Cardiac fibroblast (primary cell): ENCODE measurements around the gene SRXN1.

Experiments used
- DNase-seq, 2 donors: peaks; one replicate each; pipeline versions ENCODE4 v3.0.0 to v3.0.0-alpha.2; 2010; ENCODE audit warnings: low read depth in 2 of 2
- H3K4me3 ChIP-seq, 2 donors: replicated peaks in 1 of 2; 1 replicate in 1 of 2; 2 replicates in 1 of 2; pipeline ENCODE4 v1.5.1; 2011; ENCODE audit warnings: low read depth in 2 of 2, low read length in 2 of 2, mild to moderate bottlenecking in 2 of 2, moderate library complexity in 1 of 2
- CTCF ChIP-seq: IDR thresholded peaks from one replicate; pipeline ENCODE4 v1.5.1; 2011; ENCODE audit warnings: low read depth, mild to moderate bottlenecking, low read length, inconsistent platforms

The SRXN1 gene

GRCh38 chr20:658731-659291 is 5.8 kb upstream of the SRXN1 start:
- no peak overlapping the region for H3K4me3 ChIP-seq
- no peak for DNase-seq
- TF ChIP-seq CTCF = no peak

- no peak overlapping the region for H3K4me3 ChIP-seq
- no peak for DNase-seq
- TF ChIP-seq CTCF = no peak
These were observed 5.2 kb upstream of the SRXN1 start for GRCh38 chr20:658202-658601.

- TF ChIP-seq CTCF = no peak
- no peak overlapping the region for H3K4me3 ChIP-seq
- DNase-seq = no peak
These were observed 3.0 kb upstream of the SRXN1 start for GRCh38 chr20:655726-656624.

- no peak overlapping the region for H3K4me3 ChIP-seq
- no peak for DNase-seq
- TF ChIP-seq CTCF = no peak
These were observed 1.4 kb upstream of the SRXN1 start for GRCh38 chr20:654417-654750.

DNA sequence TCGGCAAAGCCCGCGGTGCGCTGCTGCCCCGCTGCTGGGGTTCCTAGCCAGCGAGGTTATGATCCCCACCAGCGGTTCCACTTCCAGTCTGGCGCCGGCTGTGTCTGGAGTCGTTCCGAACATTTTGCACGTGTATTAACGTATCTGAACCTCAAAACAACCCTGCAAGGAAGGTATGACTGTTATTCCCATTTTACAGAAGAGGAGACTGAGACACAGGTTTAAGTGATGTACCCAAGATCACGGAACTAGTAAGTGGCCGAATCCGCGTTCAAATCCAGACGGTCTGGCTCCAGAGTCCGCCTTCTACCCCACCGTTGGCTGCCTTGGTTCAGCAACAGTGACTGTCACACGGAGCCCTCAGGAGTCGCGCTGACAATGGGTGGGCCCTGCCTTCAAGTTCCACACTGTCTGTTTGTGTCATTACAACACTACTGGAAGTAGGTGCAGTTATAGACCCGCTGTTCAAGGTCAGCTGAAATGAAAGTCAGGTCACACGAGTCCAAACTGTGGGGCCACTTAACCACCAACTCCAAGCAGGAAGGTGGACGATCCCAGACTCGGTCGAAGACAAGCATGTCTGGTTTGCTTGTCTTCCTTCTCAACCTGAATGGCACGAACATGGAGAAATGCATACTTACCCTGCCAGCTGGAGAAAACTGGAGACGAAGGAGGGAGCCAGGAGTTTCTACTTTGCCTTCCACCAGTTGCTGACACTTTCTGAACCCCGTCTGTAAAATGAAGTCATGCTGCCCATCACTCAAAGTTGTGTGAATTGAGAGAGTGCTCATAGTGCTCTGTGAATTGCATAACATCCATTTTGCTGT is 803 bp upstream of the SRXN1 start:
- no peak for TF ChIP-seq CTCF
- peak overlapping the region; percentile 50 to 97 for H3K4me3 ChIP-seq
- no peak for DNase-seq

DNA sequence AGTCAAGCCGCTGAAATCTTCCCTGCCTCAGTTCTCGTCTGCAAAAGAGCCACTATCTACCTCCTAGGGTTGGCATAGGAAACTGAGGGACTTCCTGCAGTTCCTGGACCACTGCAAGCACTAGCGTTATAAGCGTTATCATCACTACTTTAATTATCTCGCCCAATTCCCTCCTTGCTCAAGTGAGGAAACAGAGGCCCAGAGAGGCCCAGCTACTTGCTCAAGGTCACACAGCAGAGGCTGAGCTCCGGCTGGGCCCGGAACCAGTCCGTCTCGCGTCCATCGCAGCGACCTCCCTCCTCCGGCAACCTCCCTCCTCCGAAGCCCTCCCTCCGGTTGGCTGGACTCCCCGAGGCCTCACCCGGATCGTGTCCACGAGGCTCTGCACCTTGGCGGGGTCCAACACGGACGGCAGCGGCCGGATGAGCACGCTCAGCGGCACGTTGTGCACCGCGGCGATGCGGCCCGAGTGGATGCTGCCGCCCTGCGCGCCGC is 338 bp downstream of the SRXN1 start:
- peak overlapping the region; percentile 89 to 97 for H3K4me3 ChIP-seq
- no peak for TF ChIP-seq CTCF
- DNase-seq = peak; percentile 50 to 60
